GM12878 (cell line): Measurements from ENCODE around the gene RPL10.
A peak's percentile ranks its signal among the peaks of the same experiment; 100 is the strongest.

ENCODE experiments used
- ATF3 ChIP-seq: IDR thresholded peaks from 2 replicates; pipeline ENCODE4 v1.6.1; 2011; ENCODE audit warnings: low read depth, mild to moderate bottlenecking, low read length, moderate library complexity, borderline replicate concordance; ENCODE audit errors: extremely low read depth
- BRCA1 ChIP-seq: IDR thresholded peaks from 2 replicates; pipeline ENCODE4 v1.6.1; 2011; ENCODE audit warnings: low read depth, low read length, improper control_type of control experiment
- JUND ChIP-seq: IDR thresholded peaks from 2 replicates; pipeline ENCODE4 v1.6.1; 2012; ENCODE audit warnings: low read depth, mild to moderate bottlenecking, low read length, improper control_type of control experiment, moderate library complexity
- POLR2AphosphoS5 ChIP-seq: IDR thresholded peaks from 2 replicates; pipeline ENCODE4 v1.6.1; 2011; ENCODE audit warnings: mild to moderate bottlenecking, low read length, inconsistent platforms
- SMC3 ChIP-seq: IDR thresholded peaks from 2 replicates; pipeline ENCODE4 v1.6.1; 2011; ENCODE audit warnings: low read length, improper control_type of control experiment, borderline replicate concordance

- TF ChIP-seq ATF3 (no peak), BRCA1 (no peak), SMC3 (no peak), POLR2AphosphoS5 (peak; percentile 100), JUND (no peak)
Measured at GRCh38 chrX:154397888-154398667, at the start of gene RPL10.
